BLaER1 treated with 17β-estradiol and CSF1 and Interleukin-3, amounts not matched to agents 10 nM and 100 nM (cell line): Measurements from ENCODE around the gene MCCC2.

Experiments
- H3K27ac ChIP-seq, 11 experiments: shearing (Covaris generic); formaldehyde crosslinking; 2 replicates each; pipeline ENCODE4 v1.8.1; 2022
- H3K27me3 ChIP-seq, 11 experiments: shearing (Covaris generic); formaldehyde crosslinking; 2 replicates each; pipeline ENCODE4 v1.8.1; 2022
- H3K36me3 ChIP-seq, 11 experiments: shearing (Covaris generic); formaldehyde crosslinking; 2 replicates each; pipeline ENCODE4 v1.8.1; 2022
- H3K4me1 ChIP-seq, 10 experiments: shearing (Covaris generic); formaldehyde crosslinking; 2 replicates each; pipeline ENCODE4 v1.8.1; 2022
- H3K4me2 ChIP-seq, 11 experiments: shearing (Covaris generic); formaldehyde crosslinking; 2 replicates each; pipeline ENCODE4 v1.8.1; 2022
- H3K4me3 ChIP-seq, 10 experiments: shearing (Covaris generic); formaldehyde crosslinking; 2 replicates each; pipeline ENCODE4 v1.8.1; 2022
- H3K9ac ChIP-seq, 11 experiments: shearing (Covaris generic); formaldehyde crosslinking; 2 replicates each; pipeline ENCODE4 v1.8.1; 2022
- H3K9me3 ChIP-seq, 11 experiments: shearing (Covaris generic); formaldehyde crosslinking; replicated peaks in 1 of 11; 2 replicates each; pipeline ENCODE4 v1.8.1; 2022
- H4K20me1 ChIP-seq, 11 experiments: shearing (Covaris generic); formaldehyde crosslinking; 2 replicates each; pipeline ENCODE4 v1.8.1; 2022
- Cebpa-rat ChIP-seq, 11 experiments: shearing (Covaris generic); IDR thresholded peaks; 2 replicates each; pipeline ENCODE4 v1.8.1; 2022

MCCC2 gene

DNA sequence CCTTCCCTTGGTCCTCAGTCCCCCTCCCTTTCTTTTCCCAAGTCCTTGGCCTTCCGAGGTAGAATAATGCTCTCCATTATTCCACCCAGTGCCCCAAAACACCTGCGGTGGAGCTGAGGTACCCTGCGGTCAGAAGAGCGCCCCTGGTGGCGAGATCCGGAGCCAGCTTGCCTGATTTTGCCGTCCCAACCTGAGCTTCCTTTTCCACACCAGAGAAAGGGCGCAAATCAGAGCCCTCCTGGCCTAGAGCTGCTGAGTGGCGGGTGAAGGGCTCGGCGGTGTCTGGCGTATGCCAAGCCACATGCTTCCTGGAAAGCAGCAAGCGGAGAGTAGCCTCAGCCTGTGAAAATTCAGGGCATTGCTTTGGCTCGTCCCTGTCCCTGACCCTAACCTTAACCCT, 110.8 kb downstream of the MCCC2 start:
- Histone ChIP-seq H3K9me3 (peaks cover 7 to 14% (median 11%) of the 10 kb centered on the region in 11 experiments; a peak in 18 of 22 replicates), H3K4me2 (peak overlapping the region; percentile 24 to 86 (median 77); a peak in 21 of 22 replicates), H3K9ac (no peak overlapping the region), H3K36me3 (no peaks in the 10 kb centered on the region; a peak in 1 of 22 replicates), H3K27ac (peak overlapping the region in 6 of 11 experiments; percentile 9 to 68 (median 52); a peak in 8 of 22 replicates), H3K4me3 (peak overlapping the region in 7 of 10 experiments; percentile 1 to 49 (median 28); a peak in 8 of 20 replicates), H4K20me1 (no peaks in the 10 kb centered on the region), H3K4me1 (peaks cover 10 to 55% (median 33%) of the 10 kb centered on the region in 10 experiments; a peak in 19 of 20 replicates), H3K27me3 (no peaks in the 10 kb centered on the region)
- TF ChIP-seq Cebpa-rat (IDR thresholded peaks at IDR 0.05): no peak

DNA sequence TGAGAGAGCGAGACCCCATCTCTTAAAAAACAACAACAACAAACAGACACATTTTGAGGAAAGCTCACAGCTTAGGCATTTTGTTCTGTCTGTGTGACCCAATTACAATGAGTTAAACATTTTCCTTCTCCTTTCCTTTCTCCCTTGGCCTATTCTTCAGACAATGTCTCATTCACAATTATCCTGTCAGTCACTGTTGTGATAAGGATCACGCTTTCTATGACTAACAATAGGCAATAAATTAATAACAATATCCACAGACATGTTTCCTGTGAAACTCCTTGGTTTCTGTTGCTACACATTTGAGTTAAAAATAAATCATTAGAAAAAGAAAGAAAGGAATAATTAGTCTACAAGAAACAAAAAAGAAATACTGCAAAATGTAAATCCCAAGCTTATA, 112.1 kb downstream of the MCCC2 start:
- H3K9me3 ChIP-seq: peaks cover 7 to 14% (median 11%) of the 10 kb centered on the region in 11 experiments; a peak in 18 of 22 replicates
- no peaks in the 10 kb centered on the region for H3K27me3 ChIP-seq
- H3K36me3 ChIP-seq: no peaks in the 10 kb centered on the region; a peak in 1 of 22 replicates
- no peak for TF ChIP-seq Cebpa-rat (IDR thresholded peaks at IDR 0.05)
- H4K20me1 ChIP-seq: no peaks in the 10 kb centered on the region
- H3K27ac ChIP-seq: no peak overlapping the region
- no peak overlapping the region for H3K4me3 ChIP-seq
- H3K4me2 ChIP-seq: 0 out of 22 replicates have a peak overlapping the region, but pooled peaks of 3 of the 11 experiments have one; percentile 7 to 14 (median 8)
- peaks cover 7 to 45% (median 25%) of the 10 kb centered on the region in 10 experiments; a peak in 19 of 20 replicates for H3K4me1 ChIP-seq
- H3K9ac ChIP-seq: no peak overlapping the region

DNA sequence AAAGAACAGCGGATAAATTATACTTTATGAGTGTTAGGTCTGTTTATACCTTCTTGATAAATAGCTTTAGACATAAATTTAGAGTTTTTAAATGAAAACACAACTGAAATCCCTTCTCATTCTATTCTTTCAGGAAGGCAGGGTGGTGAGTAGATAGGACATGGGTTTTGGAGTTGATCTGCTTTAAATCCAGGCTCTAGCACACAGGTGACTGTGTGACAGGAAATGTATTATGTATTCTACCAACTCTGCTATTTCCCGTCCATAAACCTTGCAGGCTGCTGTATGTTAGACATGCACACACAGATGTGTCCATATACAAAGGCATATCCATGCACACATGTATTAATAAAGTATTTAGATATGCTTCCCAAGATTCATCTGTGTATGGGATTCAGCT, 112.6 kb downstream of the MCCC2 start:
- H3K9ac ChIP-seq: no peak overlapping the region
- no peak overlapping the region for H3K27ac ChIP-seq
- H3K9me3 ChIP-seq: peaks cover 7 to 14% (median 11%) of the 10 kb centered on the region in 11 experiments; a peak in 18 of 22 replicates
- no peaks in the 10 kb centered on the region; a peak in 1 of 22 replicates for H3K36me3 ChIP-seq
- TF ChIP-seq Cebpa-rat (IDR thresholded peaks at IDR 0.05): no peak
- peaks cover 7 to 40% (median 22%) of the 10 kb centered on the region in 10 experiments; a peak in 19 of 20 replicates for H3K4me1 ChIP-seq
- peak overlapping the region in 3 of 11 experiments; percentile 5 to 12 (median 8); a peak in 3 of 22 replicates for H3K4me2 ChIP-seq
- H3K27me3 ChIP-seq: no peaks in the 10 kb centered on the region
- H4K20me1 ChIP-seq: no peaks in the 10 kb centered on the region
- H3K4me3 ChIP-seq: no peak overlapping the region

DNA sequence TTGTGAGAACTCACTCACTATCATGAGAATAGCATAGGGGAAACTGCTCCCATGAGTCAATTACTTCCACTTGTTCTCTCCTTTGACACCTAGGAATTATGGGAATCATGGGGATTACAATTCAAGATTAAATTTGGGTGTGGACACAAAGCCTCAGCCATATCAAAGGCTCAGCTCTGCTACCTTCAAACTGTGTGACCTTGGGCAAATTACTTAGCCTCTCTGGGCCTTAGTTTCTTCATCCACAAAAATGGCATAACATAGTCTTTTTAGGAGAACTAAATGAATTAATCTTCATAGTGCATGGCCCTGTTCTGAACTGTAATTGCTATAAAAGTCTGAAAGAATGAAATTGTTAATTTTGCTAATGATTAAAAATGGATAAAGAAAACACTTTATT, 113.7 kb downstream of the MCCC2 start:
- Histone ChIP-seq H3K4me3 (no peak overlapping the region), H3K4me1 (peaks cover 7 to 35% (median 17%) of the 10 kb centered on the region in 10 experiments; a peak in 19 of 20 replicates), H3K4me2 (no peak overlapping the region), H3K27me3 (no peaks in the 10 kb centered on the region), H3K36me3 (no peaks in the 10 kb centered on the region; a peak in 1 of 22 replicates), H3K9ac (no peak overlapping the region), H3K9me3 (peaks cover 7 to 14% (median 11%) of the 10 kb centered on the region in 11 experiments; a peak in 18 of 22 replicates), H4K20me1 (no peaks in the 10 kb centered on the region), H3K27ac (no peak overlapping the region)
- no peak for TF ChIP-seq Cebpa-rat (IDR thresholded peaks at IDR 0.05)

DNA sequence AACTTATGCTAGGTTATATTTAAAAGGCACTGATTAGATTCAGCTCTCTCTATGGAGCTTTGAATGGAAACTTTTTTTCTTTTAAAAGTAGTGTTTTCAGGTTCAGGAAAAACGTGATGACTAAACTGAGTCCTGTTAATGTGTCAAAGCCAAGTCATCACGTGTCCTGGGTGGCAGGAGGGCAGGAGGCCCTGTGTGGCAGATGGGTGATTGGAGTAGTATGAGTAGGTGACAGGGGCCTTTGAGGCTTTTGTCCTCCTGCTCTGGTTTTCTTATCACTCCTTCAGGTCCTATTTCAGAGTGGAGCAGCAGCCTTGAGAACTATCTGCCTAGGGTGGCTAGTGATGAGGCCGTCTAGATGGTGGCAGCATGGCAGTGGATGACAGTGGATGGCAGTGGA, 114.3 kb downstream of the MCCC2 start:
- Histone ChIP-seq H4K20me1 (no peaks in the 10 kb centered on the region), H3K4me2 (no peak overlapping the region), H3K9me3 (peaks cover 7 to 14% (median 11%) of the 10 kb centered on the region in 11 experiments; a peak in 18 of 22 replicates), H3K27me3 (no peaks in the 10 kb centered on the region), H3K9ac (no peak overlapping the region), H3K4me1 (peaks cover 7 to 35% (median 17%) of the 10 kb centered on the region in 10 experiments; a peak in 19 of 20 replicates), H3K27ac (no peak overlapping the region), H3K4me3 (no peak overlapping the region), H3K36me3 (no peaks in the 10 kb centered on the region; a peak in 1 of 22 replicates)
- no peak for TF ChIP-seq Cebpa-rat (IDR thresholded peaks at IDR 0.05)

DNA sequence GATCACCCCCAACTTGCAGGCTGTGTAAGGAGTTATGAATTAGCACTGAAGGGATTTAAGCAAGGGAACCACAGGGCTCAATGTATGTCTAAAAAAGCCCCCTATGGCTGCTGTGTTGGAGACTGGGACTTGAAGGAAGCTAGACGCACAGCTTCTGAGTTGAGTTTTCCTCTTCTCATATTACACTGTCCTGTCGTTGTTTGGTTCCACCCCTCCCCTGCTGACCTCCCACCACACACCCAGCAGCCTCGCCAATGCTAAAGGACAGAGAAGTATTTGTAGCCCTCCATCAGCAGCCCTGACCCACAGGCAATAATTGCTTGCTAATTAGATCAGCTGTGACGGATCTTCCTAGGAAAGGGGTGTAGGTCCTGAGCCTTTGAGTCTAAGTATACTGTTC, 116.8 kb downstream of the MCCC2 start:
- Histone ChIP-seq H3K27ac (no peak overlapping the region), H3K4me3 (no peak overlapping the region), H4K20me1 (no peaks in the 10 kb centered on the region), H3K9ac (no peak overlapping the region), H3K9me3 (no peaks in the 10 kb centered on the region), H3K4me1 (peaks cover 0 to 11% (median 0%) of the 10 kb centered on the region in 10 experiments; a peak in 3 of 20 replicates), H3K4me2 (no peak overlapping the region), H3K36me3 (no peaks in the 10 kb centered on the region), H3K27me3 (no peaks in the 10 kb centered on the region)
- TF ChIP-seq Cebpa-rat (IDR thresholded peaks at IDR 0.05): no peak

DNA sequence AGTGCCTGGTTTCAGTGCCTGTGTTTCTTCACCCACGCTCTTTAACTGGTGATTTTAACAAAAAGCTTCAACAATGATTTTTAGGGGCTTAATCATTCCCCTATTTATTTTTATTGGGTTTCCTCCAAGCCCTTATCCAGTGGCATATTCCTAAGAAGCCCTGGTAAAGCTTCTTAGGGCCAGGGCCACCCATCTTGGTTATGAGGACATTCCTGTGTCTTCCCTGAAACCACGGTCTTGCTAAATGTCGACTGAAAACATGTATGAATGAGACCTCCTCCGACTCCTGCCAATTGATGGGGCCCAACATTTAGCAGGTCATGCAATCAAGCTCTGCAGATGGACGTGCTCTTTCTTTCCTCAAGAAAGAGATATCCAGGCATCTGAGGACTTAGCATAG, 118.3 kb downstream of the MCCC2 start:
- no peak overlapping the region for H3K4me3 ChIP-seq
- H3K27ac ChIP-seq: no peak overlapping the region
- no peaks in the 10 kb centered on the region for H3K27me3 ChIP-seq
- no peaks in the 10 kb centered on the region for H3K4me1 ChIP-seq
- H3K4me2 ChIP-seq: no peak overlapping the region
- no peak for TF ChIP-seq Cebpa-rat (IDR thresholded peaks at IDR 0.05)
- no peaks in the 10 kb centered on the region for H3K36me3 ChIP-seq
- H3K9ac ChIP-seq: no peak overlapping the region
- H4K20me1 ChIP-seq: no peaks in the 10 kb centered on the region
- H3K9me3 ChIP-seq: no peaks in the 10 kb centered on the region

DNA sequence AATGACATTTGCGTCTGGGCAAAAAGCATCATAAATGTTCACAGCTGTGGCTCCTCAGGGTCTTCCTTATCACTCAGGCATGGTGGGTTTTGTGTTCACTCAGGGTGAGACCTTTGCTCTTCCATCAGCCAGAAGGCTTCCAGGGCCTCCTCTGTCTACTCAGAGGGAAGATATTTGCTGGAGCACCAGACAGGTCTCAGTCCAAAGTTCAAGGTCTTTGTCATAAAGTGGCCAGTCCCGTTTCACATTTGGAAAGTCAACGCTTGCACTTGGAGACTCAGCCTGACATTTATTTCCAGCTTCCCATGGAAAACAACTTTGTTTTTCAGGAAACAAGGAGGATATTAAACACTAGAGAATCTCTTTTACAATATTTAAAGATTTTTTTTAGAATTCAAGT, 119.8 kb downstream of the MCCC2 start:
- H3K36me3 ChIP-seq: no peaks in the 10 kb centered on the region
- no peak for TF ChIP-seq Cebpa-rat (IDR thresholded peaks at IDR 0.05)
- H3K4me1 ChIP-seq: no peaks in the 10 kb centered on the region
- H4K20me1 ChIP-seq: no peaks in the 10 kb centered on the region
- no peak overlapping the region for H3K9ac ChIP-seq
- no peak overlapping the region for H3K27ac ChIP-seq
- H3K4me2 ChIP-seq: no peak overlapping the region
- no peak overlapping the region for H3K4me3 ChIP-seq
- no peaks in the 10 kb centered on the region for H3K9me3 ChIP-seq
- no peaks in the 10 kb centered on the region for H3K27me3 ChIP-seq
